ENCODE measurements around the gene FOXP4. TPM values are rescaled to one million over a fixed set of nuclear protein-coding genes. Genes with fewer than 3 reads are reported as not detected.

The FOXP4 gene
- total and polyA plus RNA-seq, 8 donors: 7.9 to 70.4 (median 30.7) TPM

DNA sequence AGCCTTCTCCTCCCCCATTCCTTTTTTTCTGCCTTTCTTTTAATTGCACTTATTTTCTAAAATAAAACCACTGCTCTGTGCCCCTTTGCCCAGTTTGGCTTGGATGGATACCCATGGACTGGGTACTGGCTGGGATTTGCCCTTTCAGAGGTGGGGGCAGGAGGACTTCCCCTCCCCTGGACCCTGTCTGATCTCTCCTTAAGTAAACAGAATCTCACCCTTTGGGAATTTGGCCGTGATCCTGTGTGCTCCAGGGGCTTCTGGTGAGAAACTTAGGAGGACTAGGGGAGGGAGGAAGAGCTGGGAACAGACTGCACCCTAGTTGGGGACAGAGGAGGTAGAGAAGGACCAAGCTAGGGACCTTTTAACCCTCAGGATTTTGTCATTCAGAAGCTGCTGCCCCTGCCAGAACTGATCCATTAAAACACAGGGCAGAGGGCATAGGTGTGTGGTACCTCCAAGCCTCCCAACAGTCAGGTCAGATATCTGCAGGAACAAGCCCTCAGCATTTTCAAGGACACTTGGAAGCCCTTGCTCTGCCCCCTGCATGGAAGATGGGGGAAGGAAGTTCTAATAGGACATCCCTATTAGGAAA, 7.3 kb downstream of the FOXP4 start:
- peaks cover 0 to 11% (median 0%) of the 10 kb centered on the region in 3 donors for H3K27me3 ChIP-seq
- H3K36me3 ChIP-seq: peaks cover 0 to 32% (median 18%) of the 10 kb centered on the region in 4 donors
- H3K4me1 ChIP-seq: peaks cover 46 to 98% (median 71%) of the 10 kb centered on the region in 4 donors
- DNase-seq: no peak
- WGBS, 5 donors: 20 to 80% (median 40%) methylated on average over 1 of the region's 1 CpG
- H3K4me3 ChIP-seq: no peak overlapping the region
- no peaks in the 10 kb centered on the region for H3K9me3 ChIP-seq
- H3K27ac ChIP-seq: peak overlapping the region in 1 of 5 donors; percentile 20
- intact Hi-C loops (cut with DNase I; ENCODE audit: low total_unique reads): no loop called here
- no peak for TF ChIP-seq POLR2AphosphoS5 (IDR thresholded peaks at IDR 0.05)

DNA sequence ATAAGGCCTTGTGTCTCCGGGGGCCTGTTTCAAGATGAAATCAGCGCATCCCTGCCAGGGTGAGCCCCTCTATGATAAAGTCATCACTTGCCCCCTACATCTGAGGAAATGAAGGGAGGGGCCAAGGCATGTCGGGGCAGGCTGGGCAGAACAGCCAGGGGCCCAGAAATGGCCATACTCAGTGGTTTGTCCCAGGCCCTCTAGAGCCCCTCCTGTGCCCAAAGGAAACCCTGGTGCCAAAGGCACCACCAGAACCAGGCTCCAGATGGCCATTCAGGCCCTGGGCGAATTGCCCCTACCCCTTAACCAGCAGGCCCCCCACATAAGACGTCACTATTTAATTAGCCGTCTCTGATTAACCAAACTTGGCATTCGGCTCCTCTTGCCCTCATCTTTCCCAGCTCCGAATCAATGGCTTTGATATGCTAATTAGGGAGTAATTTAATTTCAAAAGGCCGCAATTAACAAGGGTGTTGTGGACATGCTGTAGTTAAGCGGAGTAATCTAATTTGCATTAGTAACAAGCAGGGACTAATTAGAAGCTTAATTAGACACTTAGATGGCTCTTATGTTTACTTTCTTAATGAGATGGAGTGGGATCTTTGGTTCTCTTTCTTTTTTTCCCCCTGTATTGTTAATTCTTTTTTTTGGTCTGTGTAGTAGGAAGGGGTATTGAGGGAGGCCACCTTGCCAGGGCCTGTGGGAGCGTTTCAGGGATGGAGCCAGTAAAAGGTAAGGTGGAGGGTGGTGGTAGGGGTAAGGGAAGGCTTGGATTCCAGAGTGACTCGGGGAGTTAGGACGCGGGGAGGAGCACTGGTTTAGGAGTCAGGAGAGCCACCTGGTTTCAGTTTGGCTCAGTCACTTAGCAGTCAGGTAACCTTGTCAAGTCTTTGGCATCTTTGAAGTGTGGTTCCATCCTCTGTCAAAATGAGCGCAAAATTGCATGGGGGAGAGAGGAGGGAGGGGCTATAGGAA, 9.4 kb downstream of the FOXP4 start:
- DNase-seq: no peak
- TF ChIP-seq POLR2A (IDR thresholded peaks at IDR 0.05): no peak
- TF ChIP-seq CTCF (IDR thresholded peaks at IDR 0.05): no peak
- no peak for TF ChIP-seq EP300 (IDR thresholded peaks at IDR 0.05)
- no peak for TF ChIP-seq POLR2AphosphoS5 (IDR thresholded peaks at IDR 0.05)
- Histone ChIP-seq H3K36me3 (peaks cover 0 to 30% (median 18%) of the 10 kb centered on the region in 4 donors), H3K4me3 (no peak overlapping the region), H3K9me3 (no peaks in the 10 kb centered on the region), H3K27me3 (no peaks in the 10 kb centered on the region), H3K27ac (no peak overlapping the region), H3K4me1 (peaks cover 48 to 98% (median 69%) of the 10 kb centered on the region in 4 donors)
- intact Hi-C loops (cut with DNase I; ENCODE audit: low total_unique reads): no loop called here
- 65 to 82% (median 75%) methylated on average over 15 of the region's 15 CpGs for WGBS, 5 donors

GRCh38 chr6:41557335-41557734, 11.2 kb downstream of the FOXP4 start:
- WGBS, 5 donors: 69 to 82% (median 78%) methylated on average over 2 of the region's 2 CpGs
- peaks cover 39 to 98% (median 69%) of the 10 kb centered on the region in 4 donors for H3K4me1 ChIP-seq
- H3K9me3 ChIP-seq: no peaks in the 10 kb centered on the region
- H3K4me3 ChIP-seq: no peak overlapping the region
- TF ChIP-seq POLR2A (IDR thresholded peaks at IDR 0.05) (no peak), EP300 (IDR thresholded peaks at IDR 0.05) (no peak), CTCF (IDR thresholded peaks at IDR 0.05) (no peak), POLR2AphosphoS5 (IDR thresholded peaks at IDR 0.05) (no peak)
- H3K36me3 ChIP-seq: peaks cover 0 to 24% (median 6%) of the 10 kb centered on the region in 4 donors
- DNase-seq: no peak
- intact Hi-C loops (cut with DNase I; ENCODE audit: low total_unique reads): no loop called here
- H3K27ac ChIP-seq: peak overlapping the region in 1 of 5 donors; percentile 43
- no peaks in the 10 kb centered on the region for H3K27me3 ChIP-seq

GRCh38 chr6:41558033-41558807, 12.0 kb downstream of the FOXP4 start:
- 50 to 78% (median 62%) methylated on average over 3 to 4 of the region's 4 CpGs for WGBS, 5 donors
- Histone ChIP-seq H3K4me3 (no peak overlapping the region), H3K27ac (peak overlapping the region in 4 of 5 donors; percentile 18 to 50 (median 38)), H3K27me3 (no peaks in the 10 kb centered on the region), H3K9me3 (no peaks in the 10 kb centered on the region), H3K4me1 (peaks cover 35 to 98% (median 71%) of the 10 kb centered on the region in 4 donors), H3K36me3 (peaks cover 0 to 16% (median 2%) of the 10 kb centered on the region in 4 donors)
- peak in 1 of 2 donors; percentile 52 for DNase-seq
- TF ChIP-seq POLR2A (IDR thresholded peaks at IDR 0.05) (no peak), EP300 (IDR thresholded peaks at IDR 0.05) (no peak), CTCF (IDR thresholded peaks at IDR 0.05) (no peak), POLR2AphosphoS5 (IDR thresholded peaks at IDR 0.05) (no peak)
- intact Hi-C loops (cut with DNase I; ENCODE audit: low total_unique reads): no loop called here
